GM23248 (cell line): Measurements from ENCODE around the gene SLFN12L.

Experiments
- EZH2 ChIP-seq: fragments of 200-600 bp; sonication (generic); IDR thresholded peaks from 2 replicates; pipeline ENCODE4 v1.6.1; 2018; ENCODE audit warnings: antibody characterized with exemption, mild to moderate bottlenecking; ENCODE audit not compliant: insufficient read depth, poor library complexity, severe bottlenecking
- EZH2phosphoT487 ChIP-seq: fragments of 200-600 bp; sonication (generic); IDR thresholded peaks from 2 replicates; pipeline ENCODE4 v1.6.1; 2018; ENCODE audit warnings: antibody characterized with exemption, moderate library complexity, mild to moderate bottlenecking, low read depth; ENCODE audit not compliant: insufficient read depth

DNA sequence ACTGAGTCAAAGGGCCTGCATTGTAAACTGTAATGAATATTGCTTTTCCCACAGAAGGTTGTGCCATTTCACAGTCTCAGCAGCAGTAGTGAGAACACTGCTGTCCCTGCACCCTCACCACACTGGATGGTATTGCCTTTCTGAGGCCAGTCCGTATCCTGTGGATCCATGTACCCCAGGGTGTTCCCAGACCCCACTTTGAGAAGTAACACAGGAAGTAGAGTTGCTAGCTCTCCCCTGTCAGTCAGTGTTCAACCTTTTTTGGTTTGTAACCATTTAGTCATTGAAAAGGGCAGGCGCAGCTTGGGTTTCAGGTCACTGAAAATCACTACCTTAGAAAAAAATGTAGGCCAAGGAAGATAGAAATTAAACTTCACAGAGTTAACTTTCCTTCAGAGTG lies 37.9 kb downstream of the SLFN12L start:
- TF ChIP-seq EZH2 (no peak), EZH2phosphoT487 (no peak)
